Stimulated activated CD4-positive, alpha-beta T cell treated with anti-CD3 and anti-CD28 coated beads, Interleukin-4, amount 100 ng/mL, for 4 hours (primary cell): ENCODE measurements around the gene BCKDHB.

ENCODE experiments used
- DNase-seq, 2 experiments: peaks; one replicate each; pipeline ENCODE4 v3.0.0-alpha.2; 2020

BCKDHB gene

DNA sequence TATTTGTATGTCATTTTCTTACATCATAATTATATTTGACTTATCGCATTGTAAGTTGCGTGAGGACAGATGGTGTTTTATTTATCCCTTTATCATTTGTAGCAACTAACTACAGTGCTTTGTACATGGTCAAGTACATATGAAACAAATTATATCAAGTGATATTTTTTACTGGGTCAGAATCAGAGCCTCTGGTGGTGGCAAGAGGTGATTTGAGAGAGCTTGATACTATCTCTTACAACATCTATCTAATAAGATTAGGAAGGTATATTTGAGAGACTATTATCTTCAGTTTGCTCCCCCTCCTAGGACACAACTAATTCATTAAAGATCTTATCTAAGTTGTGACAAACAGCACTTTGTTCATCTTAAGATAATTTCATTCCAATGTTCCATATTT lies 47.7 kb downstream of the BCKDHB start:
- no peak for DNase-seq

DNA sequence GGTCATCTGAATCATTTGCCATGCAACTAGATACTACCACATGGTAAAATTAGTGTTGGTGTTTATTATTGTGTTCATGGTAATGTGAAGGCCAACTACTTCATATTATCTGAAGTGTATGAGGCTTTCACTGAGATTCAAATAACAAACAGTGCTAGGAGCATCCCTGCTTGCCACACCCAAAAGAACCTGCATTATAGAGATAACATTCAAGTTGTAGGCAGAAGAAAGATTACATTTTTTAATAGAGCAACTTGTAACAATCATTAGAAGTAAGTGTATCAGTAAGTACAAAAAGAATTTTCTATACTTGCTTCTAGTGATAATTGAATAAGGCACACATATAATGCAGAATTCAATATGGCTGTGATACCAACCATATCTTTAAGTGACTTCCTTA lies 49.8 kb downstream of the BCKDHB start:
- no peak for DNase-seq

DNA sequence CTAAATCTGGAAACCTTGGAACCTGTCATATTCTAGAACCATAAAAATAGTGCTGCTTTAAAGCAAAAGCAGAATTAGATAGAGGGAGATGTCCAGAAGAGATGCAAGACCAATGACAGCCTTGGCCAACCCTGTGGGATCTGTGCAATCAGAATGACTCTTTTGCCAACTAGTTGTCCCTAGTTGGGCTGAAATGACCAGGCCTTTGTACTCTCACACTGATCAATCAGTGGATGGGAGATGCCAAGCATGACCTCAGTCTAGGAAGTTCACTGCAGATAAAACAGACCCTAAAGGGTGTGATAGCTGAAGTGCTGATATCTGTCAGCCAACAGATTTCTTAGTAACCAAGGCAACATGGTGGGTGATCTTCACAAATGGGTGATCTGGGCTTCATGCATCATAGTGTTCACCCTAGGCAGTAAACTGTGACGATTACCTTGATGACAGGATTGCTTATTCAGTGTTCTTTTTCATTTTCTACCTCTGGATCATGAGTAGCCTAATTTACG lies 52.1 kb downstream of the BCKDHB start:
- no peak for DNase-seq

DNA sequence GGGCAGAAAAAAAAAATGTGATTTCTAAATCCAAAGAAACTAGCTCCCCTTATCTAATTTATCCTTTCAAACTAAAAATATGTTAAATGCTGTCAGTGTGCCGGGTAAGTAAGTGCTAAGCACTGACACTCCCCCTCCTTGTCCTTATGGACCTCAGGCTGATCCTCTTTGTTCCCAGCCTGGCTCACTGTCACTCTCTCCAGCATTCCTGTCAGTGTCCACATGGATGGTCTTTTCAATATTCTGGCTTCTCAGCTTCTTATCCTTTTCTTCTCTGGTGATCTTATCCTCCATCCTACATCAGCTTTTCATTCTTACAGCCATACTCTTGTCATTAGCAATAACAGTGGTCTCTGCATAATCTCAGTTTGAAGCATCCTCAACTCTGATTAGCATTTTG lies 55.0 kb downstream of the BCKDHB start:
- no peak for DNase-seq

DNA sequence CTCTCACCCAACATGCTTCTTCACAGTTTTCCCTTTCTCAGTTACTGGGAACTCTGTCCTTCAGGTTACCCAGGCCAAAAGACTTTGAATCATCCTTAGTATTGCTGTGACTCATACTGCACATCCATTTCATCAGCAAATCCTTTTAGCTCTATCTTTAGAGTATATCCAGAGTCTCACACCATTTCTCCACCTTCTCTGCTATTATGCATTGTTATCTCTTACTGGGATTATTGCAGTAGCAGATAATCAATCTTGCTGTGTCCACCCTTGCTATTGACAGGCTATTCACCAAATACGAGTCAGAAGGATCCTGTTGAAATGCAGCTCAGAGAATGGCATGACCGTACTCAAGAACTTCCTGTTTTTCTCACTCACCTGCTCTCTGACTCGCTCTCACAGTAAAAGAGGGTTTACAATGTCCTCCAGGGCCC lies 57.3 kb downstream of the BCKDHB start:
- no peak for DNase-seq

DNA sequence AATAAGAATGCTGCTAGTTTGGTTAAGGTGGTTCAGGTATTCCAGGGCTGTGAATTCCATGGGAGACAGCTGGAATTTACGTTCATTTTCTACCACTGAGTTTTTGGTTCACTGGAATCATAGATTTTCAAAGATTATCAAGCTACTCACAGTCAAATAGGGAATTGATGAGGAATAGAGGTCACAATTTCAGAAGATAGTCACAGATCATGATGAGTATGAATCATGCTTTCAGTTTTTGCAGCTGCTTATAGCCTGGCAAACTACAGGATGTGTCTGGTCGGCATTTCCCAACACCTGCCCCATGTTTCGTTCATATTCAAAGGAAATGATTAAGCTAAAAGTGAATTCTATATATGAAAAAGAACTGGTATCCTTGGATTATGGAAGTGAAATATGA lies 58.7 kb downstream of the BCKDHB start:
- DNase-seq, result no peak

DNA sequence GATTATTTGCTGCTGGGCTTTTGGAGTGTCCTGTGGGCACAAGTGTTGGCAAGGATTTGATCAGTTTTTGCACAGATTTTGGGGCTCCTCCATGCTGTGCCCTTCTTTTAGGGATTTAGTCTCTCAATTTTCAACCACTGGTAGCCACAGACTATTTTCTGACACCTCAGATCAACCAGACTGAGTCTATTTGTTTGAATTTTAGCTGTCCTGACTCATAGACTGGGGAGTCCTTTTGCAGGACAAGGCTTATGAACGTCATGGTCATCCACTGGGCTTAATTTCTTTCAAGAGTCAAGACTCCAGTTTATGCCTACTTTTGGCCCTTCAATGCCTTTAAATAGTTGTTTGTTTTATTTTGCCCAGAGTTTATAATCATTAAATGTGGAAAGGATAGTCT lies 59.3 kb downstream of the BCKDHB start:
- no peak for DNase-seq

DNA sequence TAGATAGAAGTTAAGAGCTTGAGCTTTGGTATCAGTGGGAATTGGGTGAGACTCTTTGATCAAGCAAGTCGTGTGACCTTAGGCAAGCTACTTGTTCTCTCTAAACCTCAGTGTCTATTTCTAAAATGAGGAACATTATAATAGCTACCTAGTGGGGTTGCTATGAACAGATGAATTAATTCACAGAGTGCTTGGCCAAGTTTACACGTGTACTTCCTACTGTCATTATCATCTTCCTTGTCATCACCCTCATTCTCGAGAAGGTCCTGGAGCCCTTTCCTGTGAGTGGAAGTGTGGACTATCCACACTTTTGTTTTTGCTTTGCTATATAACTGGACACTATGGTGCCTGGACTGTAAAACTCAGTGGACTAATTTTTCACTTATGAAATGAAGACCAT lies 64.0 kb downstream of the BCKDHB start:
- DNase-seq, result no peak

DNA sequence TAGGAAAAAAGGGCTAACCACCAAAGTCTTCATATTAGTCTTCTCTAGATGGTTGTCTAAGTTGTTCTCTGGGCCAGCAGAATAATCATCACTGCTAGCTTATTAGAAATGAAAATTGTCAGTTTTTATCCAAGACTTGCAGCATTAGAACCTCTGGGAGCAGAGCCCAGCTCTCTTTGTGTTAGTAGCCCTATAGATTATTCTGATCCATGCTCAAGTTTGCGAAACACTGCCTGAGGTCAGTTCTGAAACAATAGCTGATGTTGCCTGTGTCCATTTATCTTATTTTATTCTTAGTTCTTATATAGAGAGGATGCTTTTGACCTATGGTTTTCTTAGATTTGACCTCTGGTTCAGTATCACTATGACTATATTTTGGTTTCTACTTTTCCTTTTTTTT lies 66.9 kb downstream of the BCKDHB start:
- DNase-seq, result no peak

DNA sequence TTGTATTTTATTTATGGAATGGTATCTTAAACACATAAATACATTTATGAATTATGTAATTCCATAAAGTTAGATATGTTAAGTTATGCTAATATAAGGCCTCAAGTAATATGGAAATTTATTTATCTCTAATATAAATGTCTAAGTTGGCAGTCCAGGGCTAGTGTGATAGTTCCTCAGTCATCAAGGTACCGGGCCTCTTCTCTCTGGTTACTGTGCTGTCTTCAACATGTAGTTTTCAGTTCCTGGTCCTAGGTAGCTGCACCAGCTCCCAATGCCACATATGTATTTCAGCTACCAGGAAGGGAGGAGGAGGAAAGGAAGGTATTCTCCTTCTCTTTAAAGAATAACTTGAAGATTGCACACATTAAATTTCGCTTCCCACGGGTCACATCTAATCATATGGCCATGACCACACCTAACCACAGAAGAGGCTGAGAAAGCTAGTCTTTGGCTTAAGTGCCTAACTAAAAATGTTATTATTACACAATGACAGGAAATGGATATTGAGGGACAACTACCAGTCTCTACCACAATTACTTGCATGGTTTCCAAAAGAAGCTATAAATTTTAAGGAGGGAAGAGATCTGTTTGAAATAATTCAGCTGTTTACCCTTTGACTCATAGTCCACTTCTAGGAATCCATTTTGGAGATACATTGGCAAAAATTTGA lies 68.6 kb downstream of the BCKDHB start:
- DNase-seq, result no peak

DNA sequence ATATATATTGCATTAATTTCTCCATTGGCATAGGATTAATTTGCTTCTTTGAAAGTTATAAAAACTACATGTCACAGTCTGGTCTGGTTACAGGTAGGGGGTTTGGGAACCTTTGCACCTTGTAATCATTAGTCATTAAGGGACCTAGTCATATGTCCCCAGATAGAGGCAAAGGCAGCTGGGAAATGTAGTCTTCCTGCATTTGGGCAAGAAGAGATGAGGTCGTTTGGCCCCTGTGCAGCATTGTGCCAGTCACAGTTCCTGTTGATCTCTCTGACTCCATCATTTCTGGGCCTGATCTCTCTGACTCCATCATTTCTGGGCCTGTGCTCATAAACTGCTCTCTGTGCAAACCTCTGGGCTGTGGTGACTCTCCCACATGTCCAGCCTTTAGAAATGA lies 73.2 kb downstream of the BCKDHB start:
- no peak for DNase-seq

DNA sequence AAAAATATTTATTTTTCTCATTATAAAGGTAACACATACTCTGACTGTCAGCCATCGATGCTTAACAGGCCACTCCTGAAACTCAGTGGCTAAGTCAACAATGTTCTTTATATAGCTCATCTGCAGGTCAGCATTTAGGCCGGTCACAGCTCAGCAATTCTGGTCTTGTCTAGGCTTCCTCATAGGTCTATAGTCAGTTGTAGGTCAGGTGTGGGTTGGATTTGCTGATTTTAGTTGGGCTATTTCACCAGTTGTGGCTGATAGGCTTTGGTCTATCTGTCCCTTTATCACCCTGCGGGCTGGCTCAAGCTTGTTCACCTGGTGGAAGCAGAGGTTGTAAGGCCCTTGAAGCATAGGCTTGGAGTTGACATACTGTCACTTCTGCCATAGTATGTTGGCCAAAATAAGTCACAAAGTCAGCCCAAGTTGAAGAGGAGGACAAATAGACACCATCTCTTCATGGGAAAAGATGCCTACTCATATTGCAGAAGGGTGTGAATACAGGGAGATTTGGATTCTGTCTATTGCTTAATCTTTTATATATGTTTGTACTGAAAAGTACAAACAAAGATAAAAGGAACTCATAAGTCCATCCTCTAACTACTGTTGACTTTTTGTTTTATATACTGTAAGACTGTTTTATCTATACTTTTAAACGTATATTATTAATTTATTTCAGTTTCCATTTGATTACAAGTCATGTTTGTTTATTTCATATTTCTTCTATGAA lies 75.0 kb downstream of the BCKDHB start:
- DNase-seq, result no peak

DNA sequence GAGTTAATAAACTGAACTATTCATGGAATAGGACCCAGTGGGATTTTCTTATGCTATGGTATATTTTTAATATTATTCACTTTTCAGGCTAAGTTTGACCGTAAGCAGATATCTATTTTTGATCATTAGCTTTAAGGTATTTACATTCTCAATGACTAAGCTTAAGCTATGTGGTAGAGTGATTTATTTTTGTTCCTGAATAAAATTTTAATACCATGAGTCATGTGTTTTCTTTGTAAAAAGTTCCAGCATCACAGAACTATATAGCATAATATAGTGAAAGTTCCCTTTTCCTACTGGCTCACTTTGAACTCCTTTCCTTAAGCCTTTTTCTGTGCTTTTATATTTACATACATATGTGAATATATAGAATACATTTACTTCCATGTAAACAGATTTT lies 75.8 kb downstream of the BCKDHB start:
- DNase-seq, result no peak

DNA sequence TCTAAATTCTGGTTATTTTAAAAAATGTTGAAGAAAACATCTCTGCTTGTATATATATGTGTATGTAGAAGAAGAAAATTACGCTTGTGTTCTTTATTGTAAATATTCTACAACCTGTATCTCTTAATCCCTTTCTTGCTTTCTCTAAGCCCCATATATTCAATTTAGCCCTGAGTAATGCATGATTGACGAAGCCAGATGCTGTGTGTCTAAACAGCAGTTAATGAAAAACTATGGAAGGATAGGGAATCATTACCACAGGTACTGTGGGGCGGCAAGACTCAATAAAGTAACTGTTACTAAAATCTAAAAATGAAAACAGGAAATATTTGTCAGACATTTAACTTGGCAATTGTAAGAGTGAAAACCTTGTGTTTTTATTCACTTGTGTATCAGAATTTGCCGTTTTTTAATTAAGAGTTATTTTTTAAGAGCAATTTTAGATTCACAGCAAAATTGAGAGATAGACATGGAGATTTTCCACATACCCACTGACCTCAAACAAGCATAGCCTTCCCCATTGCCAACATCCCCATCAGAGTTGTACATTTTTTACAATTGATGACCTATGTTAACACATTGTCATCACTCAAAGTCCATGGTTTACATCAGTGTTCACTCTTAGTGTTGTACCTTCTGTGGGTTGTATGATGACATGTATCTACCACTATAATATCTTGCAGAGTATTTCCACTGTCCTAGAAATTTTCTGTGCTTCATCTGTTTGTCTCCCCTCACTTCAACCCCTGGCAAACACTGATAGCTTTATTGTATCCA lies 76.7 kb downstream of the BCKDHB start:
- DNase-seq, result no peak

DNA sequence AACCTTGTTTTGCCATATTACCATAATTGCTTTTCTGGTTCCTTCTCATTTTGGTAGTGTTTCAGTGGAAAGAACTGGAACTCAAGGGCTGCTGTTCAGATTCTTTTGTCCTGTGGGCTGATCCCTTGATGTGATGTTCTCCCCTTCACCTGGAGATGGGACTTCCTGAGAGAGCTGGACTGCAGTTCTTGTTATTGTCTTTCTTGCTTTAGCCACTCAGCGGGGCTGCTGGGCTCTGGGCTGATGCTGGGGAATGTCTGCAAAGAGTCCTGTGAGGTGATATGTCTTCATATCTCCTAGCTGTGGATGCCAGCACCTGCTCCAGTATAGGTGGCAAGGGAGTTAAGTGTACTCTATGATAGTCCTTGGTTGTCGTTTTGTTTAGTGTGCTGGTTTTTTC lies 79.0 kb downstream of the BCKDHB start:
- no peak for DNase-seq

DNA sequence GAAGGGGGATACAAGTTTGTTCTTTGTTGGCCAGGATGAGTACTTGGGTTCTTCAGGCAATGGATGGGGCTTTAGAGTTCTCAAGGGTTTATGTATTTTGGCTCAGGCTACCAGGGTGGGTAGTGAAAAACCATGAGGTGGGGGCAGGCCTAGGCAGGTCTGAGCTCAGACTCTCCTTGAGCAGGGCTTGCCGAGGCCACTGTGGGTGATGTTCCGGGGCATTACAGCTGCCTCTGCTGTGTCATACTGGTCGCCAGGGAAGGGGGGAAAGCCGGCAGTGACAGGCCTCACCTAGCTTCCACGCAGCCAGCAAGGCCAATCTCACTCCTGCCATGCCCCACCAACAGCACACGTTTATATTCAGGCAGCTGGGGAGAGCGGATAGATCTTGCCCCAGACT lies 79.6 kb downstream of the BCKDHB start:
- no peak for DNase-seq

DNA sequence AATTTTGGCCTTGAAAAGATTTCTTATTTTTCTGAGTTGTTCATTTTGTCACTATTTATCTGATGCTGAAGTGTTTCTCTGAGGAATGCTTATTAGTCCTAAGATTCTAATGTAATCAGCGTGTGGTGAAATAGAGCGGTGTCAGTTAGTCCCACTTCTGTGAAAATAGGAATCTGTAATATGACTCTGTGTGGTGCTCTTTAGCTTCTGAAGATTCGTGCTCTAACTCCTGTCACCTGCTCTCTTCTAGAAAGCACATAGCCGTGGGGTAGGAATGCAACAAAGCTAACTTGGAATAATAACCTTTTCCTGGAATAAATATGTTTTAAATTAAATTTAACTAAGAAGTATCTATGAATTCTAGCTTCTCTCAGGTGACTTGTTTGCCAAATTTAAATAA lies 90.4 kb downstream of the BCKDHB start:
- no peak for DNase-seq

DNA sequence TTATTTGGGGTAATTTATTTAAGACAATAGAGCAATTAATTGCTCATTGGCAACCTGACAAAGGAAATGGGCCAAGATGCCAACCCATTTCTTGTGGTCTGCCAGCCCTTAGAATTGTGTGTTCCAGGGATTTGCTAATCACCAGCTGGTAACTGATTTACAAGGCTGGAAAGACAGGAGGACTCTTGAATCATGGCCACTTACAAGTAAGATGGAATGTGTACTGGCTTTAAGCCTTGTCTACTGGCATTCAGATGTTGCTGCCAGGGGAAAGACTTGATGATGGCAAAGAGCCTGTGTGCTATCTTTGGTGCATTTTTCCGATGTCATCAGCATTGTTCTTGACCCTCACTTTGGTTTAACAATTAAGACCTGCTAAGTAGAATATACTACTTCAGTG lies 91.0 kb downstream of the BCKDHB start:
- DNase-seq, result no peak

DNA sequence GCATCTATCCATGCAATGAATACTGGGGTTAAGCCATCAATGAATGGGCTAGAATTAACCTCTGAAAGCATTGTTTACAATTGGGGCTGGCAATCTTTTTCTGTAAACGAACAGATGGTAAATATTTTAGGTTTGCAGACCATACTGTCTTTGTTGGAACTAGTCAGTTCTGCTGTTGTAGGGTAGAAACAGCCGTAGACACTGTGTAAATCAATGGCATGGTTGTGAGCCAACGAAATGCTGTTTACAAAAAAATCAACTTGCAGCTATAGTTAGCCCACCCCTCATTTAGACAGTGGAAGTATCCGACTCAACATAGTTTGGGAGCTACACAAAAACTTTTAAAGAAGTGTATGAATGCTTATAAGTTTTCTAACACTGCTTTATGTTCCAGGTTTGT lies 91.5 kb downstream of the BCKDHB start:
- no peak for DNase-seq

DNA sequence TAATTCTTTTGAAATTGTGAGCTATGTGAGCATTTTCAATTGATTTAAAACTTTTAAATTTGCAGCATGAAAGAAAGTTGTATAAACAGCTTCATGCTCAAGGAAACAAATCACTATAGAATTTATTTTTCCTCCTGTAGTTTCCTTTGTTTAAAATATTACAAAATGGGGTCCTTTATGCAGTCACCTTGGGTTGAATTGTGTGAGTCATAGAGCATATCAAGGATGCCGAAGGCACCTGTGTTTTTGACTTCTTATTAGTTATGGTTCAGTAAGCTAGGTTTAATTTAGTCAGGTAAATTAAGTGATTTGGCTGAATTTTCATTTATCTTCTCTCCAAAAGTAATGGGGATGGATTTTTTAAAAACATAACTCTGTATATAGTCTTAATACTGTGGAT lies 96.8 kb downstream of the BCKDHB start:
- no peak for DNase-seq

DNA sequence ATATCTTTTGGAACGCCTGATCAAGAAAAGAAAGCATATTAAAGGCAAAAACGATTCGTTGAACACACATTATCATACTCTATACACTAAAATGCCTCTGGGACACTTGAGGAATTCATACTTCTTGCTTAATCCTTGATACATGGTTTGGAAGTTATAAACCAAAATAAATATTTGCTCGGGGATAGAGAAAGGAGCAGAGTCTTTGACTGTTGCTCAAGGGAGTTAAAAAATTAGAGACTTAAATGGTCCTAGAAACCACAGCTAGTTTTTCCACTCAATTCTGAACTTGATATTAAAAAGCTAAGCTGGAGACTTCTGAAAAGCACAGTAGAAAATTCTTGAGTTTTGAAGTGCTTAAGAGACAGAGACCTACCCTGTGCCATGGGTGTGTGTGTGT lies 98.9 kb downstream of the BCKDHB start:
- no peak for DNase-seq

DNA sequence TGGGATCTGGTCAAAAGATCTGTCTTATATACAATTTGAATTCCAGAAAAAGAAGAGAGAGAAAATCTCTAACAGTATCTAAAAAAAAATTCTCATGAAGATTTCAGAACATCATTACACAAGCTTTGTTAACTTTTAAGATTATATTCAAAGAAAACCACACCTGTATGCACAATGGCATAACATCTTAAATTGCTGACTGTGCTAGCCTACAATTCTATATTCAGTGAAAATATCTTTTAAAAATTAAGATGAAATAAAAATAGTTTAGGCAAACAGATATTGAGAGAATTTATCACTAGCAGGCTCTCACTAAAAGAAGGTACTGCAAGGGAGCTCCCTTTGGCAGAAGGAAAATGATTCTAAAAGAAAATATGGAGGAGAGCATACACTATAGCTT lies 100.3 kb downstream of the BCKDHB start:
- DNase-seq, result no peak

DNA sequence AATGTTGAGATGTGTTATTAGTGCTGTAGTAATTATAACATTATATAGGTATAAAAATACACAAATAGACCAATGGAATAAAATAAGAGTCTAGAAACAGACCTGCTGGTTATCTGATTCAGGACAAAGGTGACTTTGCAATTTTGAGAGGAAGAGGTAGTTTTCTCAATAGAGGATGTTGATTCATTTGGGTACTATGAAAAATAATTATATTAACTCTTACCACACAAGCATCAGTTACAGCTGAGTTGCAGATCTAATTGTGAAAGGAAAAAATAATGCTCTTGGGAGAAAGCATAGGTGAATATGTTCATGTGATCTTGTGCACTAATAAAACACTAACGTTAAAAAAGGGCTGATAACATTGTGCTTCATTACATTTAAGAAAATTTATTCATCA lies 103.0 kb downstream of the BCKDHB start:
- no peak for DNase-seq

DNA sequence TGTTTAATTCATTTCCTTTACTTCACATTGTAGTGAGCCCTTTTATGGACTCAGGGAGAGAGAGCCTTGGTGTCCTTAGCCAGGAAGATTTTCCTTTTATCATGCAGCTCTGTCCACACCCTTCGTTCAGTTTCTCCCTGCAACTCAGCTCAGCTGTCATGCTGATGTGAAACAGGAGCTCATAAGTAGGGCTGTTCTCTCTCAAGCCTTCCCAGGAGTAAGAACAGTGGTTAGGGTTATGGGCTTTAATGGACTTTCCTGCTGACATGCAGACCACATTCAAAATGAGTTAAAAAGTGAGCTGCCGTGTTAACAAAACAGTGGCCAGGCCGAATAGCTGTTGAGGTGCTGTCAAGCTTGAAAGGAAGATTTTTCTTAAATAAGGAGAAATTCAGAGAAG lies 104.1 kb downstream of the BCKDHB start:
- no peak for DNase-seq
